ENCODE measurements around the gene DTX1.
"Not testable (repeated sequence)": the region's sequence is repeated elsewhere in the genome, so short reads cannot be mapped to it uniquely, and the experiment has no call there.

Gene DTX1

GRCh38 chr12:113115455-113116126 is 59.1 kb downstream of the DTX1 start:
- no peak for DNase-seq

GRCh38 chr12:113116875-113117274 is 60.3 kb downstream of the DTX1 start:
- DNase-seq: no peak

- DNase-seq: not testable (repeated sequence)
Measured at GRCh38 chr12:113117684-113118083, 61.2 kb downstream of the DTX1 start.

DNA sequence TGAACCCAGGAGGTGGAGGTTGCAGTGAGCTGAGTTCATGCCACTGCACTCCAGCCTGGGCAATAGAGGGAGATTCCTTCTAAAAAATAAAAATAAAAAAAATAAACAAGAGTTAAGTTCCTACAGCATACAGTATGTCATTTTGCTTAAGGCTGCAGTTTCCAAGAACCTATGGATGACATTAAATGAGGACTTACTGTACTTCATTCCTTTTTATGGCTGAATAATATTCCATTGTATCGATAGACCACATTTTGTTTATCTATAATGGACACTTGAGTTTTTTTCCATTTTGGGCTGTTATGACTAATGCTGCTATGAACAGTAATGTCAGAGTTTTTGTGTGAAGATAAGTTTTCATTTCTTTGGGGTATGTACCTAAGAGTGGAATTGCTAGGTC is 61.6 kb downstream of the DTX1 start:
- no peak for DNase-seq

- DNase-seq: no peak
Measured at GRCh38 chr12:113119980-113120669, 63.6 kb downstream of the DTX1 start.

DNA sequence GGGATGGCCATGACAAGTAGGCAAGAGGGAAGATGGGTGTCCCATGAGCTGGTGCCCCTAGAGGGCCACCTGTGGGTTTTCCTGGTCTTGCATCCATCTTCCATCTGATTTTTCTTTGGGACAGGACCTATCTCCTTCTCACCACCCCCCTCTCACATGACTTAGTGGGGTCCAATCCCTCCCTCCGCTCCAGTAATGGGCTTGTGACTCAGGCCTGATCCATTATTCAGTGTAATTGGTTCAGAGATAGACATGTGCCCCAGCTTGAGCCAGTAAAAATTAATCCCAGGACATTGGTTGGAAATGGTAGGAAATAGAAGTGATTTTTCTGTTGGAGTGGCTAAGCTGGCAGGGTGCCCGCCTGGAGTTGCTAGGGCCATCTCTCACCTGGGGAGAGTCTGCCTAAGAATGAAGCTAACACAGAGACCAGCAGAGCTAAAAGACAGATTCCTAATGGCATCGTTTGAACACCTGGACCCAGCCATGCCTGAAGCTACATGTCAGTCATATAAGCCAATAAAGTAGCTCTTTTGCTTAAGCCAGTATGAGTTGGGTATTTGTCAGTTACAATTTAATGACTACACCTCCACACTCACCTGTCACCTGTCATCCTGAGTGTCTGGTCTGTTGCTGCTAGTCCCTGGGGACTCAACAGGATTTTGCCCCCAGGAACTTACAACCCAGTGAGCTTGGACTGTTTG is 64.3 kb downstream of the DTX1 start:
- DNase-seq: peak; percentile 74

DNA sequence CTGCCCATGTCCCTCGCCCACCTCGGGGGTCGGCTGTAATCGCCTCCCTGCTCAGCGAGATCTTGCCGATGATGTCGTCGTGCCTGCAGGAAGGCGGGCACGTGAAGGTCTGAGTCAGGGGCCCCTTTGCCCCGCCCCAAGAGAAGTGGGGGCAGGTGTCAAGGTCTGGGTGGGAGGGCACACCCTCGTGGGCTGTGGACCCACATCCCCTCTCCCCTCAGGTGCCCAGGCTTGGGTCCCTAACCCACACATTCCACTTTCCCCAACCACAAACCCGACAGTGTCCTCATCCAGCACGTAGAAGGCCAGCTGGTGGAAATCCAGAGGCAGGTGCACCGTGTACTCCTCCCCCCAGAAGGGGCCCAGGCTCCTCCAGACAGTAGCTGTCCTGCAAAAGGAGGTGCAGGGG is 71.3 kb downstream of the DTX1 start:
- DNase-seq: no peak

DNA sequence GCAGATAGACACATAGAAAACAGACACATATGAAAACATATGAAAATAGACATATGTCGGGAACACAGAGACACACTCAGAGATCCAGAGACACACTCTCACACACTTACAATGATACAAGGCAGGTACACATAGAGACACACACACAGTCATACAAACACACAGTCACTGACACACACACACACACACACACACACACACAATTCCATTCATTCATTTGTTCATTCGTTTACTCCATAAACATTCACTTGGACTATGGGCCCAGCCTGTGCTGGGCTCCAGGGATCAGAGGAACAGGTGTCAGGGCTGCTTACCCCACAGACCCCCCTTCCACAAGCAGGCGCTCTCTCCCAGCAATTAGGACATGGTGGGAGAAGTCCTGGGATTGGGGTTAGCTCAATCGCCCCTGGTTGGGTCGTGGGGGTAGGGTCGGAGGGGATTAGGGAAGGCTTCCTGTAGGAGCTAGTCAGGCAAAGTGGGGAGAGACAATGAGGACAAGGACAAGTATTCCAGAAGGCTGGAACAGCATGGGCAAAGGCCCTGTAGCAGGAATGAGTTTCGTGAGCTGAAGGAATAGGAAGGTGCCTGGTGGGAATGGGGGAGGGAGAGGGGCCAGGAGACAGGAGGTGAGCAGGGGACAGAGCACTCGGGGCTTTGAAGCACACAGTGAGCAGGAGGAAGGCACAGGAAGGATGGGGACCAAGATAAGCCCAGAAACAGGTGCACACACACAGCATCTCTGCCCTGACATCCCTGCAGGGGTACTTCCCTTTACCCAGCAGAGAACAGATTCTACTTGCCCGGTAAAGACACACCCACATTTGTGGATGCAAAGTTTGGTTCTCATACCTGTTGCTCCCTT is 72.5 kb downstream of the DTX1 start:
- no peak for DNase-seq

DNA sequence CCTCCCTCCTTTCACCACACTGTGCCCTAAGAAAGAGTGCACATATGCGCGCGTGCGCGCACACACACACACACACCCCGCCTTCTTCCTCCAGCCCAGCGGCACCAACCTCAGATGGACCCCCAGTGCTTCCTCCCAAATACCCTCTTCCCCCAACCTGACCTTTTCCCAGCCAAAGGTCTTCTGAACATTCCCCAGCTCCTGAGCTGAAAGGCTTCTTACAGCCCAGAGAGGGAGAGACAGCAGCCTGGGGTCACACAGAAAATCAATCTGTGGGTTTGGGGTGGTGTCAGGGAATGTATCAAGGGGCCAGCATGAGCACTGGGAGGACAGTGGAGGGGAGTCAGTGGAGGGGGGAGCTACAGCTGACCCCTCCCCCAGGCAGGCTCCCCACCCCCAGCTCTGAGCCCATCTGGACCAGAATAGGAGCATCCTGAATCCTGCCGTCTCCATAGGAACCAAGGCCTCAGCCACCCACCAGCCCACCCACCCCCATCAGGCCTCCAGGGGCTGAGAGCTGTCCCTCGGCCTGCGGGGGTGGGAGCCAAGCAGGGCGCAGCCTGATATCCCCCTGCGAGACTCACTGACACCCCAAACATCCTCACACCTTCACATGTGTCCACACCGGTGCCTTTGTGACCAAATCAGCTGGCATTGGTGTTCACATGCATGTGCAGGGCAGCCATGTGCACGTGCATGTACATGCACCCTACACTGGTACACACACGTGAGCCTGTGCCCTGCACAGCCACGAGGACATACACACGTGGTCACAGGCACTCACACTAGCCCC is 73.3 kb downstream of the DTX1 start:
- DNase-seq: no peak

- DNase-seq: no peak
Measured at GRCh38 chr12:113130457-113131135, 74.1 kb downstream of the DTX1 start.

- DNase-seq: no peak
Measured at GRCh38 chr12:113131556-113131955, 75.0 kb downstream of the DTX1 start.

DNA sequence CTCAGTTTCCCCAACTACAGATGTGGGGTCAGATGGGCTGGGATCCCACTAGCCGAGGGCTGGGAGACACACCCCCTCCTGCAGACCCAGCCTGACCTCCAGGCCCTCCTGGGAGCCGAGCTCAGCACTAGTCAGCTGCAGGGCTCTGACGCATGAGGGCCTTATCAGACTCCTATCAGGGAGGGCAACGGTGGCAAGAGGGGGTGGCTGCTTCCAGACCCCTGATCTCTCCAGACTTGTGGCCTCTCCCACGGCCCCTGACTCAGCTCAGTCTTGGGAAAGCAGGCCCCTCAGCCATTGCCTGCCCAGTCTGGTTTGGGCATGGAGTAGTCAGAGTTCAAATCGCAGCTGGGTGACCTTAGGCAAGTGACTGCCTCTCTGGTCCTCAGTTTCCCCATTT is 76.5 kb downstream of the DTX1 start:
- DNase-seq: no peak

DNA sequence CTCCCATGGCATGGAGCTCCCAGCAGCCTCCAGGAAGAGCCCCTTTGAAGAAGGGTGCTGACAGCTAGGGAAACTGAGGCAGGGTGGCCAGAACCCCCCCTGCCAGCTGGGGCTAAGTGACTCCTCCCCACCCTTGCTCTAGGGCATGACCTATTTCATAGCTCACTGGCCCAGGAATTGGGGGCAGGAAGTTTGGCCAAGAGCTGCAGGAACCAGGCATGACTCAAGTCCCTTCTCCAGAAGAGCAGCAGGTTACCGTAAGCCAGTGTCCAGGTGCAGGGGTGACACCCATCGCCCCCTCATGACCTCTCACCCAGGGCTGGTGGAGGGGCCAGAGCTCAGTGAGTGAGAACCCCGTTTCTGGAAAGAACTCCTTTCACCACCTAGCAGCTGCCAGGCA is 77.1 kb downstream of the DTX1 start:
- no peak for DNase-seq

DNA sequence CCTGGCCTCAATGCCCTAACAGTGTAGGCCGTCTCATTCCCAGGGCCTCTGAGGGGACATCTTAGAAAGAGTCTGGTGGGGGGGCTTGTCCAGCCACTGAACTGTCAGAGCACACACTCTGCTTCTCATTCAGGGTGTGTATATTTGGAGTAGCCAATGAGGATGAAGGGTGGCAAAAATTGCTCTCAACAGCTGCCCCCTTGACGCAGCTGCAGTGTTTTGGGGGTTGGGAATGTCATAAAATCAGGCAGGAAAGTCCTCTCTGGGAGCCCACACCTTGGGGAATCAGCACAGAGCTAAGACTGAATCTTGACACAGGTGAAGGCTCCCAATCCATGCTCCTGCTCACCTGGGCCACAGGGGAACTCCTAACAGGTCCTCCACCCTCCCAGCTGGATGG is 77.5 kb downstream of the DTX1 start:
- no peak for DNase-seq

DNA sequence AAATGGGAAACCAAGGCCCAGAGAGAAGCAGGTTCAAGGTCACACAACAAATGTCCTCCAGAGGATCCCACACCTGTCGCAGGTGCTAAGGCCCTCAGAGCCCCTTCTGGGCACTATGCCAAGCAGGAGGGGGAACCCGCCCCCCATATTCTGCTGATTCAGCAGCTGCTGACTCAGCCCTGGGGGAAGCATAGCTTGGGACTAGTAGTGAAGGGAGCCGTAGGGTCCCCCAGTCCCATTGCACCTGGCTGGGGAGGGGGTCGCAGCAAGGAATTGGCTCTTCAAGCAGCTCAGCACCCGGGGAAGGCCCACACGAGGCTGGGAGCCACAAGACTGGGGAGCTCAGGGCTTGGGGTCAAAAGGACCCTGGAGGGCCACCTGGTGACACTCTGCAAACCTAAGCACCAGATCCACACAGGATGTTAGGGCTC is 78.0 kb downstream of the DTX1 start:
- no peak for DNase-seq

DNA sequence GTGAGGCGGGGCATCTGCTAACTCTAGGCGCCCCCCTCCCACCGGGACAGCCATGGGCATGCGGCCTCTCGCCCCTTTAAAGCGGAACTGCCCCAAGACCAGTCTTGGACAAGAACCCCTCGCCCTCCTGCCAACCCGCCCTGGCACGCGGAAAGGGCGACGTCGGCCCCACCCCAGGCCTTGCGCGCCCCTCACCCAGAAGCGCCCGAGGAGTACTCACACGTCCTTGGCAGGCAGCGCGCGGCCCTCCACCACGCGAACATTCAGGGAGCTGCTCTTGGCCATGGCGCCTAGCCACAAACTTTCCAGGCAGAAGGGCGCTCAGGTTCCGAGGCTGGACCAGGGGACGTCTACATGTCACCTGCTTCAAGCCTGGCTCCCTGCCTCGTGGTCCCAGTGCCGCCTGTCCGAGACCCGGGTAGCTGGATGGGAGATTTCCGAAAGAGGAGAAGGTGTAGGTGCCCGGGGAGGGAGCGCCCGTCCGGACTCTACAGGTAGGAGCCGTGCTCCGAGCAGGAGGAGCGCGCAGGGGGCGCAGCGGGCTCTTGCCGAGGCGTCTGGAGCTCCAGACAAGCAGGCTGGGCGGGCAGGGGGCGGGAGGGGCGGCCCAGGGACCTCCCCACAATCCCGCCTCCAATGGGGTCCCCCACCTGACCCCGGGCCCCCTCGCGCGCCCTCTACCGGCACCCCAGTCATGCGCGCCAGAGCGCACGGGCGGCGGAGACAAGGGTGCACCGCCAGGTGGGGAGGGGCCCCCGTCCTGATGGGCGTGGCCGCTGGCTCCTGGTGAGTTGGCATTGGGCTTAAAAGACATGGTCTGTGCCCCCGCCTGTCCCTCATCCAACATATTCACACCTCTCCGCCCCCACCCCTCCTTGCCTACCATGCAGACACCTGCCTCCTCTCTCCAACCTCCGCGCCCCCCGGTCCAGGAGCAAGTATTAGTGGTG is 78.9 kb downstream of the DTX1 start, which contains the start of gene RASAL1:
Gene RASAL1 (minus strand): TSS at position 584 of the 950 bp plus-strand sequence. CDS start 299 bp downstream, at position 285.
- peak; percentile 34 for DNase-seq

DNA sequence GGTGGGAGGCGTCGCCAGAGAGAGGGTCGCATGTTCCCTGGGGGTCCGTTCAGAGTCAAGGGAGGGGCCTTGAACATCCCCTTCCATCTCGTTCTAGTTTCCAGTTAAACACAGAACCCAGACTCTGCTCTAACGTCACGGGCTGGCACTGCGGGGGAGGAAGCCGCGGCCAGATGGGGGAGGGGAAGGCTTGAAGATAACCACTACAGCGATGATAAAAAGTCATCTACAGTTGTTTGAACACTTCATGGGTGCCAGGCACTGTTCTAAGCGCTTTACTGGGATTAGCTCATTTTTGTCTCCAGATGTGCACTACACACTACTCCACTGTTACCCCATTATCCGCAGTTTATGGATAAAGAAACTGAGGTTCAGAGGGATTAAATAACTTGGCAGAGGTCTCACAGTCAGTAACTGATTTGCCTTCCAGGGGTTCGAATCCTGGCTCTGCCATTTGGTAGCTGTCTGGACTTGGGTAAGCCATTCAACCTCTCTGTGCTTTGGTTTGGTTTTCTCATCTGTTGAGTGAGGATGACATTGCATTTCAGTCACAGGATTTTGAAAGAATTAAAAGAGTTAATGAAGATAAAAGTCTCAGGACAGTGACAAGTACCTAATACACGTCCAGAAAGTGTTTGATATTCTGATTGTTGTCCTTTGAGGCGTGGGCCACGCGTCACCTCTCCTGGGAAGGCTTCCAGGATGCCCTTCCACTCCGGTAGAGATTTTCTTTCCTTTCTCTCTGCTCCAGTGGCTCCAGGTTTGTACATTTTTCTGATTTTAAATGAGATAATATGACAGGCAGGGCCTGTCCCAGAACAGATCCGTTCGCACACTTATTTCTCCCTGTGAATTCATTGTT is 79.8 kb downstream of the DTX1 start:
- DNase-seq: no peak

DNA sequence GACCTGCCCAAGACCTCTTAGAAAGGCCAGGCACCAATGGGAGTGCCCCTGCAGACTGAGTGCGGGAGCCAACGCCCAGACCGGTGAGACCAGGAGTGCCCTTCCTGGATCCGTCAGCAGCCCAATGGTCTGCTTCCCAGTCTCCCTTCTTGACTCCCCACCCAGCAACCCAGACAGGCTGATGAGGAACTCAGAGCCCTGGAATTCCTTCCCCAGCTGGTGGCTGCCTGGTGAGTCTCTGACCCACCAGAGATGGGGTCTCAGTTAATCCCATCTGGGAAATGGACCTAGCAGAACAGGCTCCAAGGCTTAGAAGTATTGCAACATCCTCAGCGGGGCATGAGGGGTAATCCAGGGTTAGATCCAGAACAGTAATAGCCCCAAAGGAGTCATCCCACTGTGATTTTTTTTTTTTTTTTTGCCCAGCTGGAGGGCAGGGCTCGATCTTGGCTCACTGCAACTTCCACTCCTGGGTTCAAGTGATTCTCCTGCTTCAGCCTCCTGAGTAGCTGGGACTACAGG is 80.5 kb downstream of the DTX1 start:
- DNase-seq: no peak
